HEK293T (cell line): ENCODE results near the gene POU2F2.

ENCODE experiments used
- ARNT ChIP-seq: fragments of 450-650 bp; IDR thresholded peaks from 2 replicates; pipeline ENCODE4 v1.6.1; 2017; ENCODE audit warnings: mild to moderate bottlenecking
- BHLHE40 ChIP-seq: fragments of 450-650 bp; IDR thresholded peaks from 2 replicates; pipeline ENCODE4 v1.6.1; 2016; ENCODE audit warnings: mild to moderate bottlenecking, moderate library complexity, borderline replicate concordance
- CTBP1 ChIP-seq: fragments of 450-650 bp; IDR thresholded peaks from 2 replicates; pipeline ENCODE4 v1.6.1; 2016; ENCODE audit warnings: borderline replicate concordance
- ELF4 ChIP-seq: fragments of 450-650 bp; IDR thresholded peaks from 2 replicates; pipeline ENCODE4 v1.6.1; 2017; ENCODE audit warnings: antibody characterized with exemption
- FOXA1 ChIP-seq: fragments of 450-650 bp; IDR thresholded peaks from 2 replicates; pipeline ENCODE4 v1.6.1; 2016; ENCODE audit warnings: mild to moderate bottlenecking
- FOXK2 ChIP-seq: fragments of 450-650 bp; IDR thresholded peaks from 2 replicates; pipeline ENCODE4 v1.6.1; 2016; ENCODE audit warnings: mild to moderate bottlenecking
- FOXM1 ChIP-seq: fragments of 450-650 bp; IDR thresholded peaks from 2 replicates; pipeline ENCODE4 v1.6.1; 2017; ENCODE audit warnings: mild to moderate bottlenecking, borderline replicate concordance
- HDGF ChIP-seq: fragments of 450-650 bp; IDR thresholded peaks from 2 replicates; pipeline ENCODE4 v1.6.1; 2017; ENCODE audit warnings: antibody characterized with exemption, borderline replicate concordance
- PKNOX1 ChIP-seq: fragments of 450-650 bp; IDR thresholded peaks from 2 replicates; pipeline ENCODE4 v1.6.1; 2016
- SP1 ChIP-seq: fragments of 450-650 bp; IDR thresholded peaks from 2 replicates; pipeline ENCODE4 v1.6.1; 2017
- SUZ12 ChIP-seq: fragments of 450-650 bp; IDR thresholded peaks from 2 replicates; pipeline ENCODE4 v1.6.1; 2016; ENCODE audit warnings: mild to moderate bottlenecking
- ZNF384 ChIP-seq: fragments of 450-650 bp; IDR thresholded peaks from 2 replicates; pipeline ENCODE4 v1.6.1; 2016

DNA sequence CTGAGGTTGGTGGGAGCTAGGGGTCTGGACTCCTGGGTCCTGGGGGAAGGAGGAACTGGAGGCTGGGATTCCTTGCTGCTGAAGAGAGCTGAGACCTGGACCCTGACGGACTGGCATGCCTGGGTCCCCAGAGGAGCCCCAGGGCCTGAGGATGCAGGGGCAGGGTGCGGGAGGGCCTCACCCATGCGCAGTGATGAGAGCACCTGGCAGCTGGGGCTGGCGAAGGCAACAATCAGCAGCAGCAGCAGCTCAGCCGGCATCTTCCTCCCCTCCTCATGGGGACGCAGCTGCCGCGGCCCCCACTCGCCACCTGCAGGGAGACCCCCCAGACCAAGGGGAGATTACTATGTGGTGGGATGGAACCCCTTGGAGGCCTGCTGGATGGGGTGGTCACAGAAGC is 66.7 kb downstream of the POU2F2 start:
- TF ChIP-seq CTBP1 (no peak), FOXM1 (no peak), ELF4 (no peak), PKNOX1 (no peak), SP1 (no peak), BHLHE40 (no peak), ZNF384 (no peak), SUZ12 (no peak), FOXK2 (no peak), FOXA1 (no peak), HDGF (no peak), ARNT (no peak)
